22Rv1 (cell line): ENCODE measurements around the gene KAZALD1.

Source experiments
- ZFX ChIP-seq: fragments of 450-650 bp; IDR thresholded peaks from 2 replicates; pipeline ENCODE4 v1.6.1; 2017; ENCODE audit warnings: antibody characterized with exemption, borderline replicate concordance
- TF ChIP-seq, protein P1 (sequence below): fragments of 450-650 bp; IDR thresholded peaks from 2 replicates; pipeline ENCODE4 v1.5.1; 2017; ENCODE audit warnings: mild to moderate bottlenecking

DNA sequence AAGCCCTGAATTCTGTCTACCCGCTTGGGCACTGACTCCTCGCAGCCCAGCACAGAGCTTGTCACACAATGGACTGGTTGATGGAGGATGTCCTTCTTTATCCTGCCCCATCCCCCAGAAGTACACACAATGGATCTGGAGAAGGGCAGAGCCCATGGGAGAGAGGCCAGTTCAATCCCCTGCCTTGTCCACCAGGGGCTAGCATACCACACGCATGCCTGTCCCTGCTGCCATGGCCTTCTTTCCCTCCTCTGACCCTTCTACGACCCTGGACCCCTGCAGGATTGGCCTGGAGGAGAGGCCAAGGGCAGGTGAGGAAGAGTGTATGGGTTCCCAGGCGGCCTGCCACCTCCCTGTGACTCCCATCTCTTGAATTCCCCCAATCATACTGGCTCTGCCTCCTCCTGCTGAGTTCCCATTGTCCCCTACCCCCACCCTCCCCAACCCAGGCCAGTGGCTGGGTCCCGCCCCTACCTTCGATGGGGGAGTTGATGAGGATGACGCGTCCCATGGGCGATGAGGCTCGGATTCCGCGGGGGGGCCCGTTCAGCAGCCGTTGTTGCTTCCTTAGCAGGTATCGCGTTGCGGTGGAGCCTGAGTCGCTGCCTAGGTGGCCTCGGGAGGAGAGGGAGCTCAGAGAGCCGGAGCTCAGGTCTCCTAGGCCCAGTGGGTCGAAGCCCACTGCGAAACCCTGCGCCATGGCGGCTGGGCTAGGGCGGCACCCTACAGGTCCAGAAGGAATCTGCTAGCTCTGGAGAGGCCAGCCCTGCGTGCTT lies 32.1 kb upstream of the KAZALD1 start:
- TF ChIP-seq, protein P1, sequence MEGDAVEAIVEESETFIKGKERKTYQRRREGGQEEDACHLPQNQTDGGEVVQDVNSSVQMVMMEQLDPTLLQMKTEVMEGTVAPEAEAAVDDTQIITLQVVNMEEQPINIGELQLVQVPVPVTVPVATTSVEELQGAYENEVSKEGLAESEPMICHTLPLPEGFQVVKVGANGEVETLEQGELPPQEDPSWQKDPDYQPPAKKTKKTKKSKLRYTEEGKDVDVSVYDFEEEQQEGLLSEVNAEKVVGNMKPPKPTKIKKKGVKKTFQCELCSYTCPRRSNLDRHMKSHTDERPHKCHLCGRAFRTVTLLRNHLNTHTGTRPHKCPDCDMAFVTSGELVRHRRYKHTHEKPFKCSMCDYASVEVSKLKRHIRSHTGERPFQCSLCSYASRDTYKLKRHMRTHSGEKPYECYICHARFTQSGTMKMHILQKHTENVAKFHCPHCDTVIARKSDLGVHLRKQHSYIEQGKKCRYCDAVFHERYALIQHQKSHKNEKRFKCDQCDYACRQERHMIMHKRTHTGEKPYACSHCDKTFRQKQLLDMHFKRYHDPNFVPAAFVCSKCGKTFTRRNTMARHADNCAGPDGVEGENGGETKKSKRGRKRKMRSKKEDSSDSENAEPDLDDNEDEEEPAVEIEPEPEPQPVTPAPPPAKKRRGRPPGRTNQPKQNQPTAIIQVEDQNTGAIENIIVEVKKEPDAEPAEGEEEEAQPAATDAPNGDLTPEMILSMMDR: no peak
- no peak for TF ChIP-seq ZFX
